HL-60 (cell line): Measurements from ENCODE around the gene COL21A1.

Source experiments
- CTCF ChIP-seq: IDR thresholded peaks from one replicate; pipeline ENCODE4 v1.5.1; 2011; ENCODE audit warnings: low read length, control low read depth, inconsistent platforms; ENCODE audit not compliant: insufficient read depth
- GABPA ChIP-seq: IDR thresholded peaks from 2 replicates; pipeline ENCODE4 v1.6.1; 2012; ENCODE audit warnings: low read depth

GRCh38 chr6:56088641-56089040, 158.7 kb downstream of the COL21A1 start:
- no peak for TF ChIP-seq CTCF
- no peak for TF ChIP-seq GABPA
